Activated gamma-delta T cell treated with anti-CD3 and anti-CD28 coated beads, Interleukin-2, amount 50 U/mL, for 16 hours (primary cell): Measurements from ENCODE around the gene TBX5.

Experiments
- DNase-seq: peaks from one replicate; pipeline ENCODE4 v3.0.0-alpha.2; 2020; ENCODE audit warnings: low read depth

The TBX5 gene

GRCh38 chr12:114318984-114319383, 87.0 kb downstream of the TBX5 start:
- no peak for DNase-seq

GRCh38 chr12:114316076-114316475, 89.9 kb downstream of the TBX5 start:
- DNase-seq: no peak

GRCh38 chr12:114314974-114315720, 90.8 kb downstream of the TBX5 start:
- DNase-seq: no peak

GRCh38 chr12:114314403-114314802, 91.5 kb downstream of the TBX5 start:
- DNase-seq: no peak

GRCh38 chr12:114313910-114314309, 92.0 kb downstream of the TBX5 start:
- DNase-seq: no peak

- DNase-seq: no peak
Observed at GRCh38 chr12:114311974-114312373, 94.0 kb downstream of the TBX5 start.

GRCh38 chr12:114306646-114307045, 99.3 kb downstream of the TBX5 start:
- no peak for DNase-seq

- no peak for DNase-seq
Observed at GRCh38 chr12:114305446-114305845, 100.5 kb downstream of the TBX5 start.
